ENCODE data around the gene SLC2A3.

DNA sequence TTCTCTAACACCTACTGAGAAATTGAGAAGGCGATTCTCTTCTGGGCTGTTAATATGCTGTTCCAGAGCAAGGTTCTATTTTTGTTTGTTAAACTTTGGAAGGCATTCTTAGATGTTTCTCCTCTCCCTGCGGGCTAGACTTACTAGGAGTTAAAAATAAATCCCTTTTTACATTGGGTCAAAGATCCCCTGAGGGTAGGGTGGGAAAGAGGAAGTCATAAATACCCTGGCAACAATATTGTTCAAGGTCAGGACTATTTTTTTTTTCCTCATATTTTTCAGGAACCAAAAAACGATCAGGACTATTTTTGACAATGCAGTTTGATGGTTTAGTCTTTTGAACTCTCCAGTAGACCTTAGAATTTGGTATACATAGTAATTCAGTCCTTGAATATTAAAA, 51.3 kb downstream of the SLC2A3 start:
- TF ChIP-seq JUN (CRISPR knock-in tag; IDR thresholded peaks at IDR 0.05) (no peak), TCF7L2 (IDR thresholded peaks at IDR 0.05; ENCODE audit: low read depth, low read length) (no peak), FOXM1 (CRISPR knock-in tag; IDR thresholded peaks at IDR 0.05) (no peak)
- TF ChIP-seq, protein P1, sequence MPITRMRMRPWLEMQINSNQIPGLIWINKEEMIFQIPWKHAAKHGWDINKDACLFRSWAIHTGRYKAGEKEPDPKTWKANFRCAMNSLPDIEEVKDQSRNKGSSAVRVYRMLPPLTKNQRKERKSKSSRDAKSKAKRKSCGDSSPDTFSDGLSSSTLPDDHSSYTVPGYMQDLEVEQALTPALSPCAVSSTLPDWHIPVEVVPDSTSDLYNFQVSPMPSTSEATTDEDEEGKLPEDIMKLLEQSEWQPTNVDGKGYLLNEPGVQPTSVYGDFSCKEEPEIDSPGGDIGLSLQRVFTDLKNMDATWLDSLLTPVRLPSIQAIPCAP (CRISPR knock-in tag; IDR thresholded peaks at IDR 0.05; ENCODE audit: low read depth), result no peak
